Esophagus muscularis mucosa (tissue), 4 donors: ENCODE measurements around the gene UBAP1L. TPM values are rescaled to one million over a fixed set of nuclear protein-coding genes. Genes with fewer than 3 reads are reported as not detected.

ENCODE experiments used
- DNase-seq: peaks from one replicate; pipeline ENCODE4 v3.0.0-alpha.2; 2017; ENCODE audit errors: extremely low spot score
- H3K27ac ChIP-seq, 4 donors: fragments of 200-600 bp; sonication (generic); replicated peaks in 1 of 4; 1 replicate in 3 of 4; 2 replicates in 1 of 4; pipeline ENCODE4 v1.5.1; 2016 to 2019; ENCODE audit warnings: mild to moderate bottlenecking in 1 of 4
- H3K27me3 ChIP-seq, 4 donors: fragments of 200-600 bp; sonication (generic); one replicate each; pipeline versions ENCODE4 v1.5.1 to v1.6.0; 2016 to 2019
- H3K36me3 ChIP-seq, 4 donors: fragments of 200-600 bp; sonication (generic); one replicate each; pipeline ENCODE4 v1.5.1; 2016 to 2019
- H3K4me1 ChIP-seq, 4 donors: fragments of 200-600 bp; sonication (generic); one replicate each; pipeline ENCODE4 v1.5.1; 2016 to 2019
- H3K4me3 ChIP-seq, 4 donors: fragments of 200-600 bp; sonication (generic); 1 replicate in 2 of 4; 2 replicates in 2 of 4; pipeline ENCODE4 v1.5.1; 2016 to 2019; ENCODE audit warnings: mild to moderate bottlenecking in 4 of 4, moderate library complexity in 1 of 4
- H3K9me3 ChIP-seq, 4 donors: fragments of 200-600 bp; sonication (generic); 1 replicate in 3 of 4; 2 replicates in 1 of 4; pipeline ENCODE4 v1.5.1; 2016 to 2019
- CTCF ChIP-seq, 3 experiments: fragments of 200-600 bp in 2 of 3; fragments of 450-650 bp in 1 of 3; sonication (generic) in 2 of 3; IDR thresholded peaks; one replicate each; pipeline ENCODE4 v1.5.1; 2017 to 2019; ENCODE audit warnings: antibody characterized with exemption in 3 of 3, mild to moderate bottlenecking in 2 of 3, moderate library complexity in 1 of 3
- EP300 ChIP-seq: sonication (generic); formaldehyde crosslinking; IDR thresholded peaks from one replicate; pipeline ENCODE4 v1.6.1; 2017; ENCODE audit warnings: antibody characterized with exemption
- POLR2A ChIP-seq: fragments of 450-650 bp; IDR thresholded peaks from one replicate; pipeline ENCODE4 v1.6.1; 2017; ENCODE audit warnings: antibody characterized with exemption, moderate library complexity, mild to moderate bottlenecking, low read depth
- POLR2AphosphoS5 ChIP-seq, 2 donors: sonication (generic); formaldehyde crosslinking; IDR thresholded peaks; one replicate each; pipeline ENCODE4 v1.6.1; 2017; ENCODE audit warnings: antibody characterized with exemption in 2 of 2
- WGBS: methylation state at CpG from one replicate; pipeline ENCODE4 v1.1.5; 2018; 5-methylcytosine and 5-hydroxymethylcytosine counted together
- intact Hi-C: fragments of 100-400 bp; cut with DNase I; formaldehyde crosslinking; loops from one replicate; pipeline ENCODE4 v1.15.1; 2023
- total RNA-seq, 4 donors: library from RNA; depleted of rRNA; stranded (reverse); fragments of >200 nt; gene quantifications; one replicate each; pipeline versions ENCODE4 v1.1.0 to v1.2.1, GENCODE V29; 2016

The UBAP1L gene
- total RNA-seq, 4 donors from 2014 or later: 1.2 to 7.5 (median 2.2) TPM

GRCh38 chr15:65097651-65098263, 17.2 kb downstream of the UBAP1L start:
- peaks cover 9 to 57% (median 43%) of the 10 kb centered on the region in 4 donors for H3K36me3 ChIP-seq
- DNase-seq: no peak
- H3K27me3 ChIP-seq: no peaks in the 10 kb centered on the region
- H3K4me3 ChIP-seq: no peak overlapping the region
- no peaks in the 10 kb centered on the region for H3K9me3 ChIP-seq
- no peak for TF ChIP-seq EP300
- TF ChIP-seq POLR2A: no peak
- no peak for TF ChIP-seq CTCF (IDR thresholded peaks at IDR 0.05)
- no peak for TF ChIP-seq POLR2AphosphoS5 (IDR thresholded peaks at IDR 0.05)
- 95% methylated on average over 7 of the region's 7 CpGs for WGBS
- H3K27ac ChIP-seq: peak overlapping the region in 2 of 4 donors; percentile 91 to 95
- H3K4me1 ChIP-seq: peaks cover 9 to 64% (median 63%) of the 10 kb centered on the region in 4 donors
- intact Hi-C loops: no loop called here

GRCh38 chr15:65096481-65097385, 18.3 kb downstream of the UBAP1L start:
- Histone ChIP-seq H3K9me3 (no peaks in the 10 kb centered on the region), H3K4me1 (peaks cover 14 to 72% (median 69%) of the 10 kb centered on the region in 4 donors), H3K4me3 (no peak overlapping the region), H3K27me3 (no peaks in the 10 kb centered on the region), H3K36me3 (peaks cover 9 to 49% (median 34%) of the 10 kb centered on the region in 4 donors), H3K27ac (peak overlapping the region; percentile 34 to 96 (median 93))
- TF ChIP-seq CTCF (IDR thresholded peaks at IDR 0.05): no peak
- TF ChIP-seq EP300: no peak
- no peak for TF ChIP-seq POLR2AphosphoS5 (IDR thresholded peaks at IDR 0.05)
- TF ChIP-seq POLR2A: no peak
- intact Hi-C loops: no loop called here
- no peak for DNase-seq
- WGBS: 87% methylated on average over 6 of the region's 6 CpGs

DNA sequence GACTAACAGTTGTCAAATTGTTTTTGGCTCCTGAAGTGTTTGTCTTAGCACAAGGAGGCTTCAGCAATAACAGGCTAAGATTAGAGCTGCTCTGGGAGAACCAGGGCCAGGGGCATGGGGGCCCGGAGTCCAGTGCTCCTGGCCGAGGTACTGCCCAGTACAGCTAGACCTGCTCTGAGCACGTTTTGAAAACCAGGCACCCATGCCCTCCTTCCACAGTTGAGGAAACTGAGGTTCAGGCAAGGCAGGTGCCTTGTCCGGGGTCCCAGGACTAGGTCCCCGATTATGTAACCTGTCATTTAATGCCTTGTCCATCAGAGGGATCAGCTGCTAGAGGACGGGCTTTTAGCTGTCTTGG, 19.3 kb downstream of the UBAP1L start:
- no peaks in the 10 kb centered on the region for H3K27me3 ChIP-seq
- intact Hi-C loops: no loop called here
- H3K36me3 ChIP-seq: peaks cover 9 to 43% (median 31%) of the 10 kb centered on the region in 4 donors
- H3K27ac ChIP-seq: peak overlapping the region; percentile 79 to 96 (median 93)
- 69% methylated on average over 6 of the region's 6 CpGs for WGBS
- DNase-seq: no peak
- TF ChIP-seq POLR2AphosphoS5 (IDR thresholded peaks at IDR 0.05) (no peak), CTCF (IDR thresholded peaks at IDR 0.05) (no peak), POLR2A (no peak), EP300 (no peak)
- no peaks in the 10 kb centered on the region for H3K9me3 ChIP-seq
- H3K4me1 ChIP-seq: peaks cover 19 to 72% (median 69%) of the 10 kb centered on the region in 4 donors
- no peak overlapping the region for H3K4me3 ChIP-seq

- TF ChIP-seq CTCF (IDR thresholded peaks at IDR 0.05) (no peak), POLR2AphosphoS5 (IDR thresholded peaks at IDR 0.05) (no peak), EP300 (no peak), POLR2A (no peak)
Measured at GRCh38 chr15:65095011-65095746, 19.8 kb downstream of the UBAP1L start.

More at GRCh38 chr15:65095011-65095746, 19.8 kb downstream of the UBAP1L start:
- no peaks in the 10 kb centered on the region for H3K9me3 ChIP-seq
- H3K4me3 ChIP-seq: no peak overlapping the region
- no peak for DNase-seq
- peaks cover 21 to 72% (median 71%) of the 10 kb centered on the region in 4 donors for H3K4me1 ChIP-seq
- 54% methylated on average over 5 of the region's 5 CpGs for WGBS
- H3K27me3 ChIP-seq: no peaks in the 10 kb centered on the region
- intact Hi-C loops: no loop called here
- peaks cover 9 to 37% (median 28%) of the 10 kb centered on the region in 4 donors for H3K36me3 ChIP-seq
- peak overlapping the region; percentile 79 to 96 (median 93) for H3K27ac ChIP-seq
